Measurements from ENCODE around the gene MSMP.

- no peak for TF ChIP-seq MYC (IDR thresholded peaks at IDR 0.05; ENCODE audit: low read depth, low read length)
- TF ChIP-seq CTCF (IDR thresholded peaks at IDR 0.05; ENCODE audit: extremely low read depth in 1 of 2, insufficient read depth in 1 of 2, low read depth in 1 of 2, low read length in 2 of 2) = no peak
- no peak for TF ChIP-seq POLR2A (IDR thresholded peaks at IDR 0.05; ENCODE audit: low read depth, low read length)
- TF ChIP-seq MAX (IDR thresholded peaks at IDR 0.05; ENCODE audit: insufficient read depth, insufficient read length) = no peak
- no peak for TF ChIP-seq POLR2AphosphoS5 (IDR thresholded peaks at IDR 0.05; ENCODE audit: insufficient read depth, low read depth, low read length)
- TF ChIP-seq EZH2 (IDR thresholded peaks at IDR 0.05; ENCODE audit: borderline replicate concordance, low read depth, low read length, severe bottlenecking) = no peak
- TF ChIP-seq GATA2 (IDR thresholded peaks at IDR 0.05; ENCODE audit: insufficient read depth, insufficient read length, low read depth, low read length) = no peak
Measured at GRCh38 chr9:35738186-35738585, 15.9 kb downstream of the MSMP start.
